Endometrium (tissue), 2 donors: ENCODE measurements around the gene FN3KRP.

Source experiments
- FAIRE-seq: peaks from 2 replicates; lab custom pipeline; 2012; peaks lifted over from hg19 to GRCh38; lab: Jason Lieb, UNC
- donor health status: control.
- donor health status: control.

Gene FN3KRP

GRCh38 chr17:82716203-82717010, at the start of gene FN3KRP:
Gene FN3KRP (plus strand): TSS chr17:82716706. CDS start chr17:82716756, 50 bp downstream.
- FAIRE-seq = no peak

- no peak for FAIRE-seq
Measured at GRCh38 chr17:82666931-82667667, 49.4 kb upstream of the FN3KRP start.

GRCh38 chr17:82667668-82668000, 48.9 kb upstream of the FN3KRP start:
- FAIRE-seq = no peak

- no peak for FAIRE-seq
Measured at GRCh38 chr17:82668024-82668630, 48.4 kb upstream of the FN3KRP start.

GRCh38 chr17:82668631-82669099, 47.8 kb upstream of the FN3KRP start:
- no peak for FAIRE-seq

GRCh38 chr17:82670661-82671450, 45.6 kb upstream of the FN3KRP start:
- FAIRE-seq = no peak

GRCh38 chr17:82674656-82675475, 41.6 kb upstream of the FN3KRP start:
- FAIRE-seq = no peak

- no peak for FAIRE-seq
Measured at GRCh38 chr17:82675476-82676245, 40.8 kb upstream of the FN3KRP start.

- no peak for FAIRE-seq
Measured at GRCh38 chr17:82677353-82677925, 39.1 kb upstream of the FN3KRP start.

GRCh38 chr17:82678265-82678891, 38.1 kb upstream of the FN3KRP start:
- no peak for FAIRE-seq

- FAIRE-seq = no peak
Measured at GRCh38 chr17:82679586-82680465, 36.7 kb upstream of the FN3KRP start.

- FAIRE-seq = no peak
Measured at GRCh38 chr17:82681547-82681946, 35.0 kb upstream of the FN3KRP start.

GRCh38 chr17:82683534-82683933, 33.0 kb upstream of the FN3KRP start:
- FAIRE-seq = no peak

GRCh38 chr17:82684228-82684841, 32.2 kb upstream of the FN3KRP start:
- FAIRE-seq = no peak

- FAIRE-seq = no peak
Measured at GRCh38 chr17:82685291-82685690, 31.2 kb upstream of the FN3KRP start.

GRCh38 chr17:82686366-82687324, 29.9 kb upstream of the FN3KRP start:
- no peak for FAIRE-seq

- FAIRE-seq = no peak
Measured at GRCh38 chr17:82687375-82687861, 29.1 kb upstream of the FN3KRP start.
